Liver (tissue), 9 donors: ENCODE measurements around the gene COL23A1. TPM values are rescaled to one million over a fixed set of nuclear protein-coding genes. Genes with fewer than 3 reads are reported as not detected.

ENCODE experiments used
- DNase-seq: peaks from one replicate; pipeline ENCODE4 v3.0.0-alpha.2; 2017; ENCODE audit warnings: low spot score
- H3K27ac ChIP-seq, 2 donors: one replicate each; pipeline ENCODE4 v1.7.0; 2013; ENCODE audit warnings: inconsistent platforms in 2 of 2, low read length in 2 of 2, control low read depth in 1 of 2, low read depth in 1 of 2, mild to moderate bottlenecking in 1 of 2
- H3K27me3 ChIP-seq, 4 donors: one replicate each; pipeline versions ENCODE4 v1.6.1 to v1.7.0; 2013; ENCODE audit warnings: low read length in 3 of 4, inconsistent platforms in 1 of 4, mild to moderate bottlenecking in 1 of 4, moderate library complexity in 1 of 4; ENCODE audit not compliant: control insufficient read depth in 4 of 4, insufficient read depth in 4 of 4
- H3K36me3 ChIP-seq, 4 donors: one replicate each; pipeline versions ENCODE4 v1.6.1 to v1.7.0; 2013; ENCODE audit warnings: low read length in 3 of 4, mild to moderate bottlenecking in 3 of 4, low read depth in 1 of 4, moderate library complexity in 1 of 4; ENCODE audit not compliant: control insufficient read depth in 4 of 4, insufficient read depth in 3 of 4
- H3K4me1 ChIP-seq, 4 donors: one replicate each; pipeline versions ENCODE4 v1.6.1 to v1.7.0; 2013; ENCODE audit warnings: low read length in 3 of 4, mild to moderate bottlenecking in 3 of 4, moderate library complexity in 1 of 4; ENCODE audit not compliant: control insufficient read depth in 4 of 4, insufficient read depth in 4 of 4
- H3K4me3 ChIP-seq, 3 donors: one replicate each; pipeline versions ENCODE4 v1.6.1 to v1.7.0; 2013; ENCODE audit warnings: low read length in 3 of 3, control low read depth in 1 of 3, low read depth in 1 of 3, mild to moderate bottlenecking in 1 of 3
- H3K9ac ChIP-seq, 2 donors: one replicate each; pipeline ENCODE4 v1.7.0; 2013; ENCODE audit warnings: low read length in 2 of 2, mild to moderate bottlenecking in 2 of 2, moderate library complexity in 2 of 2, control low read depth in 1 of 2, low read depth in 1 of 2
- H3K9me3 ChIP-seq, 4 donors: one replicate each; pipeline versions ENCODE4 v1.6.1 to v1.7.0; 2013; ENCODE audit warnings: low read length in 3 of 4; ENCODE audit not compliant: control insufficient read depth in 4 of 4
- ATF3 ChIP-seq: IDR thresholded peaks from 2 replicates; pipeline ENCODE4 v1.6.1; 2016; ENCODE audit warnings: antibody characterized with exemption
- EGR1 ChIP-seq, 2 donors: IDR thresholded peaks; 2 replicates each; pipeline ENCODE4 v1.6.1; 2016 to 2018; ENCODE audit warnings: antibody characterized with exemption in 2 of 2, low read depth in 2 of 2
- FOXA1 ChIP-seq: IDR thresholded peaks from 2 replicates; pipeline ENCODE4 v1.6.1; 2016; ENCODE audit warnings: antibody characterized with exemption
- FOXA2 ChIP-seq: IDR thresholded peaks from 2 replicates; pipeline ENCODE4 v1.6.1; 2016; ENCODE audit warnings: antibody characterized with exemption
- GABPA ChIP-seq, 2 donors: IDR thresholded peaks in 1 of 2; conservative IDR thresholded peaks in 1 of 2; 2 replicates each; pipeline ENCODE4 v1.6.1; 2016; ENCODE audit warnings: antibody characterized with exemption in 2 of 2, mild to moderate bottlenecking in 1 of 2, moderate library complexity in 1 of 2
- HNF4A ChIP-seq, 2 donors: conservative IDR thresholded peaks; 2 replicates each; pipeline ENCODE4 v1.6.1; 2016; ENCODE audit warnings: antibody characterized with exemption in 2 of 2, mild to moderate bottlenecking in 2 of 2
- HNF4G ChIP-seq: IDR thresholded peaks from 2 replicates; pipeline ENCODE4 v1.6.1; 2016; ENCODE audit warnings: antibody characterized with exemption
- JUND ChIP-seq, 2 donors: IDR thresholded peaks; 2 replicates each; pipeline ENCODE4 v1.6.1; 2016; ENCODE audit warnings: antibody characterized with exemption in 2 of 2
- MAX ChIP-seq: IDR thresholded peaks from 2 replicates; pipeline ENCODE4 v1.6.1; 2016; ENCODE audit warnings: antibody characterized with exemption
- NR2F2 ChIP-seq: IDR thresholded peaks from 2 replicates; pipeline ENCODE4 v1.6.1; 2016; ENCODE audit warnings: antibody characterized with exemption
- RAD21 ChIP-seq, 2 donors: IDR thresholded peaks; 2 replicates each; pipeline ENCODE4 v1.6.1; 2016; ENCODE audit warnings: antibody characterized with exemption in 2 of 2, mild to moderate bottlenecking in 2 of 2
- REST ChIP-seq: IDR thresholded peaks from 2 replicates; pipeline ENCODE4 v1.6.1; 2016; ENCODE audit warnings: antibody characterized with exemption, mild to moderate bottlenecking
- RXRA ChIP-seq, 2 donors: IDR thresholded peaks; 2 replicates each; pipeline ENCODE4 v1.6.1; 2017 to 2018; ENCODE audit warnings: antibody characterized with exemption in 2 of 2, mild to moderate bottlenecking in 1 of 2
- SP1 ChIP-seq: IDR thresholded peaks from 2 replicates; pipeline ENCODE4 v1.6.1; 2018; ENCODE audit warnings: antibody characterized with exemption, mild to moderate bottlenecking
- TAF1 ChIP-seq: conservative IDR thresholded peaks from 2 replicates; pipeline ENCODE4 v1.6.1; 2016; ENCODE audit warnings: antibody characterized with exemption, mild to moderate bottlenecking
- ZBTB33 ChIP-seq: IDR thresholded peaks from 2 replicates; pipeline ENCODE4 v1.6.1; 2016; ENCODE audit warnings: antibody characterized with exemption
- WGBS: extraction: QIAGEN DNeasy Blood & Tissue Kit; methylation state at CpG from one replicate; pipeline ENCODE4 v1.1.7; 2013; 5-methylcytosine and 5-hydroxymethylcytosine counted together
- polyA plus RNA-seq, 2 donors: library from polyadenylated mRNA; stranded (reverse) in 1 of 2; unstranded in 1 of 2; fragments of 200-250 nt in 1 of 2; fragments of >200 nt in 1 of 2; fragmentation: Nextera tagmentation in 1 of 2; extraction: Ambion mirVana in 1 of 2; gene quantifications; one replicate each; pipeline versions ENCODE4 v1.2.1 to v1.2.3, GENCODE V29; 2013 to 2015
- total RNA-seq, 2 donors: library from RNA; depleted of rRNA; stranded (reverse); fragments of >200 nt; gene quantifications; one replicate each; pipeline ENCODE4 v1.2.3, GENCODE V29; 2014
- donor health status: healthy.
- donor health status: healthy.
- donor health status: healthy.
- donor health status: healthy.
- donor health status: healthy.

The COL23A1 gene
- total and polyA plus RNA-seq, 4 donors: 0.08 to 1.4 (median 0.27) TPM

GRCh38 chr5:178430186-178431062 is 159.8 kb downstream of the COL23A1 start:
- WGBS: 77% methylated on average over 16 of the region's 16 CpGs
- H3K4me1 ChIP-seq: peaks cover 0 to 4% (median 1%) of the 10 kb centered on the region in 4 donors
- no peak for DNase-seq
- H3K27ac ChIP-seq: no peak overlapping the region
- TF ChIP-seq FOXA2: no peak
- no peak for TF ChIP-seq HNF4A (conservative IDR thresholded peaks at IDR 0.05)
- no peak for TF ChIP-seq ATF3
- TF ChIP-seq NR2F2: no peak
- TF ChIP-seq TAF1: no peak
- no peak for TF ChIP-seq RXRA (IDR thresholded peaks at IDR 0.05)
- TF ChIP-seq SP1: no peak
- no peak for TF ChIP-seq GABPA (IDR thresholded peaks at IDR 0.05 in 1 of 2, conservative IDR thresholded peaks at IDR 0.05 in 1 of 2)
- no peak for TF ChIP-seq FOXA1
- no peak for TF ChIP-seq ZBTB33
- TF ChIP-seq HNF4G: no peak
- TF ChIP-seq RAD21 (IDR thresholded peaks at IDR 0.05): no peak
- TF ChIP-seq REST: no peak
- no peak overlapping the region for H3K4me3 ChIP-seq
- H3K27me3 ChIP-seq: no peaks in the 10 kb centered on the region
- no peaks in the 10 kb centered on the region for H3K36me3 ChIP-seq
- H3K9ac ChIP-seq: no peak overlapping the region
- H3K9me3 ChIP-seq: no peaks in the 10 kb centered on the region

GRCh38 chr5:178429491-178430185 is 160.6 kb downstream of the COL23A1 start:
- no peak overlapping the region for H3K9ac ChIP-seq
- no peak overlapping the region for H3K4me3 ChIP-seq
- DNase-seq: peak; percentile 30
- H3K27ac ChIP-seq: no peak overlapping the region
- TF ChIP-seq GABPA (IDR thresholded peaks at IDR 0.05 in 1 of 2, conservative IDR thresholded peaks at IDR 0.05 in 1 of 2): no peak
- no peak for TF ChIP-seq ZBTB33
- no peak for TF ChIP-seq ATF3
- TF ChIP-seq HNF4A (conservative IDR thresholded peaks at IDR 0.05): no peak
- TF ChIP-seq JUND (IDR thresholded peaks at IDR 0.05): no peak
- TF ChIP-seq EGR1 (IDR thresholded peaks at IDR 0.05; ENCODE audit: low read depth in 2 of 2): no peak
- no peak for TF ChIP-seq FOXA2
- no peak for TF ChIP-seq REST
- no peak for TF ChIP-seq MAX
- no peak for TF ChIP-seq FOXA1
- TF ChIP-seq RAD21 (IDR thresholded peaks at IDR 0.05): no peak
- H3K4me1 ChIP-seq: peaks cover 0 to 4% (median 1%) of the 10 kb centered on the region in 4 donors
- H3K27me3 ChIP-seq: no peaks in the 10 kb centered on the region
- H3K36me3 ChIP-seq: no peaks in the 10 kb centered on the region
- H3K9me3 ChIP-seq: no peaks in the 10 kb centered on the region
- 72% methylated on average over 11 of the region's 11 CpGs for WGBS
